GM21515 (cell line): ENCODE results near the gene B4GALNT4.
"Not testable (repeated sequence)": the region's sequence is repeated elsewhere in the genome, so short reads cannot be mapped to it uniquely, and the experiment has no call there.

Experiments used
- ATAC-seq: cut with Tn5 transposase; IDR thresholded peaks from one replicate; pipeline ENCODE4 v1.9.1; 2021; ENCODE audit not compliant: unreplicated experiment

B4GALNT4 gene

GRCh38 chr11:392102-392777 lies 22.9 kb downstream of the B4GALNT4 start:
- no peak for ATAC-seq

- ATAC-seq, result no peak
Observed at GRCh38 chr11:393219-394033, 24.1 kb downstream of the B4GALNT4 start.

GRCh38 chr11:394034-394857 lies 24.9 kb downstream of the B4GALNT4 start, which contains the start of gene PKP3:
PKP3 (plus strand) TSS chr11:394209; CDS start chr11:394293, 84 bp downstream.
- ATAC-seq, result no peak

GRCh38 chr11:394858-395655 lies 25.8 kb downstream of the B4GALNT4 start:
- ATAC-seq, result no peak

GRCh38 chr11:395866-396265 lies 26.6 kb downstream of the B4GALNT4 start:
- ATAC-seq, result no peak

GRCh38 chr11:396511-396947 lies 27.2 kb downstream of the B4GALNT4 start:
- no peak for ATAC-seq

- ATAC-seq, result no peak
Observed at GRCh38 chr11:396948-397548, 27.7 kb downstream of the B4GALNT4 start.

GRCh38 chr11:398826-399225 lies 29.5 kb downstream of the B4GALNT4 start:
- ATAC-seq, result no peak

GRCh38 chr11:399731-400211 lies 30.5 kb downstream of the B4GALNT4 start:
- ATAC-seq, result no peak

- ATAC-seq, result no peak
Observed at GRCh38 chr11:400241-400689, 31.0 kb downstream of the B4GALNT4 start.

- ATAC-seq, result not testable (repeated sequence)
Observed at GRCh38 chr11:401196-401595, 31.9 kb downstream of the B4GALNT4 start.

- ATAC-seq, result no peak
Observed at GRCh38 chr11:403021-403760, 33.9 kb downstream of the B4GALNT4 start.

GRCh38 chr11:403761-404431 lies 34.6 kb downstream of the B4GALNT4 start:
- ATAC-seq, result no peak

GRCh38 chr11:404551-405264 lies 35.4 kb downstream of the B4GALNT4 start:
- ATAC-seq, result no peak

- ATAC-seq, result no peak
Observed at GRCh38 chr11:405323-405953, 36.1 kb downstream of the B4GALNT4 start.

GRCh38 chr11:405954-406795 lies 36.9 kb downstream of the B4GALNT4 start:
- ATAC-seq, result no peak
